ENCODE results near the gene SMS.

Gene SMS

GRCh38 chrX:21986596-21986995 lies 46.1 kb downstream of the SMS start:
- no peak for DNase-seq

- DNase-seq: no peak
These were observed 48.9 kb downstream of the SMS start for GRCh38 chrX:21989384-21989783.

- no peak for DNase-seq
These were observed 50.3 kb downstream of the SMS start for GRCh38 chrX:21990832-21991231.

- DNase-seq: no peak
These were observed 51.0 kb downstream of the SMS start for GRCh38 chrX:21991504-21991903.

- DNase-seq: no peak
These were observed 52.8 kb downstream of the SMS start for GRCh38 chrX:21993265-21993664.

GRCh38 chrX:21996872-21997455 lies 56.5 kb downstream of the SMS start:
- no peak for DNase-seq

GRCh38 chrX:21998037-21998436 lies 57.5 kb downstream of the SMS start:
- DNase-seq: no peak

- no peak for DNase-seq
These were observed 64.4 kb downstream of the SMS start for GRCh38 chrX:22004866-22005265.

GRCh38 chrX:22012051-22012450 lies 71.5 kb downstream of the SMS start:
- no peak for DNase-seq

- no peak for DNase-seq
These were observed 72.4 kb downstream of the SMS start for GRCh38 chrX:22012931-22013330.

GRCh38 chrX:22015139-22015750 lies 74.7 kb downstream of the SMS start:
- DNase-seq: no peak

GRCh38 chrX:22021751-22022324 lies 81.3 kb downstream of the SMS start:
- no peak for DNase-seq

- DNase-seq: no peak
These were observed 84.1 kb downstream of the SMS start for GRCh38 chrX:22024577-22024976.

GRCh38 chrX:22025751-22026150 lies 85.2 kb downstream of the SMS start:
- no peak for DNase-seq

GRCh38 chrX:22026731-22027130 lies 86.2 kb downstream of the SMS start:
- no peak for DNase-seq

GRCh38 chrX:22032084-22032483 lies 91.6 kb downstream of the SMS start, which contains the start of gene PHEX:
Gene PHEX (plus strand): TSS chrX:22032325. CDS start chrX:22033006, 681 bp downstream.
- no peak for DNase-seq

GRCh38 chrX:22032506-22032905 lies 92.0 kb downstream of the SMS start:
- no peak for DNase-seq

- DNase-seq: no peak
These were observed 93.3 kb downstream of the SMS start for GRCh38 chrX:22033818-22034217.

- DNase-seq: no peak
These were observed 94.7 kb downstream of the SMS start for GRCh38 chrX:22035236-22035635.

- no peak for DNase-seq
These were observed 96.7 kb downstream of the SMS start for GRCh38 chrX:22037225-22037624.

GRCh38 chrX:22037911-22038537 lies 97.5 kb downstream of the SMS start:
- DNase-seq: no peak

GRCh38 chrX:22039541-22039940 lies 99.0 kb downstream of the SMS start:
- DNase-seq: no peak

- no peak for DNase-seq
These were observed 99.7 kb downstream of the SMS start for GRCh38 chrX:22040184-22040583.

- DNase-seq: no peak
These were observed 101.5 kb downstream of the SMS start for GRCh38 chrX:22041907-22042530.
